NCI-H1930 (cell line): ENCODE results near the gene VSIG2.

ENCODE experiments used
- DNase-seq, 2 experiments: peaks; one replicate each; lab custom pipeline; 2025; lab: John Stamatoyannopoulos, UW

The VSIG2 gene

GRCh38 chr11:124722176-124722575, 29.9 kb downstream of the VSIG2 start:
- no peak for DNase-seq

GRCh38 chr11:124719534-124719933, 32.5 kb downstream of the VSIG2 start:
- DNase-seq: no peak

GRCh38 chr11:124718801-124719200, 33.3 kb downstream of the VSIG2 start:
- no peak for DNase-seq

GRCh38 chr11:124717786-124718651, 34.0 kb downstream of the VSIG2 start:
- no peak for DNase-seq

- DNase-seq: no peak
These were observed 34.7 kb downstream of the VSIG2 start for GRCh38 chr11:124717421-124717785.

- no peak for DNase-seq
These were observed 35.5 kb downstream of the VSIG2 start for GRCh38 chr11:124716591-124716990.

GRCh38 chr11:124712392-124712791, 39.7 kb downstream of the VSIG2 start:
- no peak for DNase-seq

- no peak for DNase-seq
These were observed 44.2 kb downstream of the VSIG2 start for GRCh38 chr11:124707829-124708228.

GRCh38 chr11:124700028-124700427, 52.0 kb downstream of the VSIG2 start:
- no peak for DNase-seq

GRCh38 chr11:124699547-124699946, 52.5 kb downstream of the VSIG2 start:
- no peak for DNase-seq
